SH-SY5Y (cell line): ENCODE measurements around the gene TP53I3.

ENCODE experiments used
- GATA2 ChIP-seq: IDR thresholded peaks from 2 replicates; pipeline ENCODE4 v1.6.1; 2011; ENCODE audit warnings: mild to moderate bottlenecking, low read depth, low read length
- GATA3 ChIP-seq: IDR thresholded peaks from 2 replicates; pipeline ENCODE4 v1.6.1; 2011; ENCODE audit warnings: low read depth, mild to moderate bottlenecking, low read length, moderate library complexity

GRCh38 chr2:24046599-24046929 is 38.1 kb downstream of the TP53I3 start:
- no peak for TF ChIP-seq GATA2
- no peak for TF ChIP-seq GATA3
